T-helper 22 cell (primary cell): ENCODE data around the gene CD300LG.
"Not testable (repeated sequence)": the region's sequence is repeated elsewhere in the genome, so short reads cannot be mapped to it uniquely, and the experiment has no call there.

Source experiments
- DNase-seq: peaks from one replicate; pipeline ENCODE4 v3.0.0-alpha.2; 2020; ENCODE audit warnings: low read depth

CD300LG gene

GRCh38 chr17:43846963-43847371 lies at the start of gene CD300LG:
Gene CD300LG (plus strand): TSS chr17:43847176. CDS start chr17:43847217, 41 bp downstream.
- DNase-seq = no peak

GRCh38 chr17:43798024-43798423 lies 49.0 kb upstream of the CD300LG start:
- not testable (repeated sequence) for DNase-seq

GRCh38 chr17:43799047-43799446 lies 47.9 kb upstream of the CD300LG start:
- no peak for DNase-seq

GRCh38 chr17:43800736-43801135 lies 46.2 kb upstream of the CD300LG start:
- no peak for DNase-seq

- no peak for DNase-seq
These were observed 45.1 kb upstream of the CD300LG start for GRCh38 chr17:43801844-43802243.

- no peak for DNase-seq
These were observed 43.2 kb upstream of the CD300LG start for GRCh38 chr17:43803758-43804157.

GRCh38 chr17:43805117-43805516 lies 41.9 kb upstream of the CD300LG start:
- no peak for DNase-seq

GRCh38 chr17:43808076-43808475 lies 38.9 kb upstream of the CD300LG start:
- no peak for DNase-seq

GRCh38 chr17:43809121-43809520 lies 37.9 kb upstream of the CD300LG start:
- no peak for DNase-seq

- DNase-seq = no peak
These were observed 36.7 kb upstream of the CD300LG start for GRCh38 chr17:43810226-43810715.

GRCh38 chr17:43810823-43811222 lies 36.2 kb upstream of the CD300LG start:
- DNase-seq = no peak

GRCh38 chr17:43812396-43813265 lies 34.3 kb upstream of the CD300LG start:
- DNase-seq = no peak

GRCh38 chr17:43813386-43813785 lies 33.6 kb upstream of the CD300LG start:
- no peak for DNase-seq

- DNase-seq = no peak
These were observed 33.0 kb upstream of the CD300LG start for GRCh38 chr17:43814026-43814425.

- DNase-seq = no peak
These were observed 32.3 kb upstream of the CD300LG start for GRCh38 chr17:43814714-43815113.

GRCh38 chr17:43816336-43817320 lies 30.3 kb upstream of the CD300LG start:
- DNase-seq = no peak

- no peak for DNase-seq
These were observed 29.1 kb upstream of the CD300LG start for GRCh38 chr17:43817826-43818225.

GRCh38 chr17:43818966-43819365 lies 28.0 kb upstream of the CD300LG start:
- DNase-seq = no peak

- DNase-seq = no peak
These were observed 26.2 kb upstream of the CD300LG start for GRCh38 chr17:43820759-43821158.

GRCh38 chr17:43822570-43823190 lies 24.3 kb upstream of the CD300LG start:
- no peak for DNase-seq

GRCh38 chr17:43823350-43824084 lies 23.5 kb upstream of the CD300LG start:
- no peak for DNase-seq
